Measurements from ENCODE around the gene RAB1B.
"Not testable (repeated sequence)": the region's sequence is repeated elsewhere in the genome, so short reads cannot be mapped to it uniquely, and the experiment has no call there.

RAB1B gene

GRCh38 chr11:66275984-66276612 lies 7.7 kb downstream of the RAB1B start:
- TF ChIP-seq ISL1 (CRISPR knock-in tag; IDR thresholded peaks at IDR 0.05) (no peak), CREB5 (CRISPR knock-in tag; IDR thresholded peaks at IDR 0.05; ENCODE audit: low read depth) (no peak), POU6F1 (CRISPR knock-in tag; IDR thresholded peaks at IDR 0.05; ENCODE audit: borderline replicate concordance, low read depth) (no peak), RARB (CRISPR knock-in tag; IDR thresholded peaks at IDR 0.05) (no peak), BACH2 (CRISPR knock-in tag; IDR thresholded peaks at IDR 0.05; ENCODE audit: borderline replicate concordance) (no peak)
- no peak for ATAC-seq

- ATAC-seq = not testable (repeated sequence)
Measured at GRCh38 chr11:66276619-66277018, 8.2 kb downstream of the RAB1B start.

GRCh38 chr11:66277064-66277463 lies 8.6 kb downstream of the RAB1B start:
- peak; percentile 9; the same call in 2 of the 3 replicates for ATAC-seq

GRCh38 chr11:66277471-66278362 lies 9.3 kb downstream of the RAB1B start, which contains the start of gene CNIH2:
Gene CNIH2 (plus strand): TSS chr11:66278175. CDS start chr11:66278457, 282 bp downstream.
- ATAC-seq = peak; percentile 8
- TF ChIP-seq TOX (CRISPR knock-in tag; IDR thresholded peaks at IDR 0.05; ENCODE audit: borderline replicate concordance) (no peak), PPARA (CRISPR knock-in tag; IDR thresholded peaks at IDR 0.05; ENCODE audit: borderline replicate concordance) (no peak), ISL1 (CRISPR knock-in tag; IDR thresholded peaks at IDR 0.05) (no peak), BACH2 (CRISPR knock-in tag; IDR thresholded peaks at IDR 0.05; ENCODE audit: borderline replicate concordance) (no peak), ZFP30 (CRISPR knock-in tag; IDR thresholded peaks at IDR 0.05) (no peak), CSRNP3 (CRISPR knock-in tag; IDR thresholded peaks at IDR 0.05) (no peak), PATZ1 (CRISPR knock-in tag; IDR thresholded peaks at IDR 0.05; ENCODE audit: borderline replicate concordance) (no peak), ZC3H10 (CRISPR knock-in tag; IDR thresholded peaks at IDR 0.05) (no peak), TSHZ2 (CRISPR knock-in tag; IDR thresholded peaks at IDR 0.05) (no peak), ZNF70 (CRISPR knock-in tag; IDR thresholded peaks at IDR 0.05) (no peak), ZNF8 (CRISPR knock-in tag; IDR thresholded peaks at IDR 0.05) (no peak), CREB5 (CRISPR knock-in tag; IDR thresholded peaks at IDR 0.05; ENCODE audit: low read depth) (no peak), ESRRG (CRISPR knock-in tag; IDR thresholded peaks at IDR 0.05) (no peak), ZNF565 (CRISPR knock-in tag; conservative IDR thresholded peaks at IDR 0.05; ENCODE audit: low read depth) (no peak), POU6F1 (CRISPR knock-in tag; IDR thresholded peaks at IDR 0.05; ENCODE audit: borderline replicate concordance, low read depth) (no peak), GLIS3 (CRISPR knock-in tag; IDR thresholded peaks at IDR 0.05) (no peak), CSDC2 (CRISPR knock-in tag; IDR thresholded peaks at IDR 0.05) (no peak), TCF4 (CRISPR knock-in tag; IDR thresholded peaks at IDR 0.05; ENCODE audit: borderline replicate concordance) (no peak)

Measured in SK-N-SH treated with all-trans-retinoic acid at 6 μM for 48 hours (cell line).